ENCODE data around the gene MOV10L1. TPM values are rescaled to one million over a fixed set of nuclear protein-coding genes. Genes with fewer than 3 reads are reported as not detected.

MOV10L1 gene
- total RNA-seq, 4 donors from 2014 or later = 0.17 to 1.3 (median 1.1) TPM; not detected in 1

- TF ChIP-seq CTCF (IDR thresholded peaks at IDR 0.05; ENCODE audit: low read depth) = no peak
Observed at GRCh38 chr22:50067244-50067643, 22.6 kb upstream of the MOV10L1 start.

GRCh38 chr22:50068096-50068495, 21.7 kb upstream of the MOV10L1 start:
- TF ChIP-seq CTCF (IDR thresholded peaks at IDR 0.05; ENCODE audit: low read depth) = no peak

GRCh38 chr22:50070366-50070765, 19.4 kb upstream of the MOV10L1 start:
- TF ChIP-seq CTCF (IDR thresholded peaks at IDR 0.05; ENCODE audit: low read depth) = no peak

- no peak for TF ChIP-seq CTCF (IDR thresholded peaks at IDR 0.05; ENCODE audit: low read depth)
Observed at GRCh38 chr22:50071432-50072166, 18.2 kb upstream of the MOV10L1 start.

GRCh38 chr22:50072167-50072555, 17.6 kb upstream of the MOV10L1 start:
- no peak for TF ChIP-seq CTCF (IDR thresholded peaks at IDR 0.05; ENCODE audit: low read depth)

GRCh38 chr22:50072714-50073538, 16.9 kb upstream of the MOV10L1 start:
- no peak for TF ChIP-seq CTCF (IDR thresholded peaks at IDR 0.05; ENCODE audit: low read depth)

- TF ChIP-seq CTCF (IDR thresholded peaks at IDR 0.05; ENCODE audit: low read depth) = no peak
Observed at GRCh38 chr22:50074056-50074455, 15.8 kb upstream of the MOV10L1 start.
